Measurements from ENCODE around the gene TLCD3A. TPM values are rescaled to one million over a fixed set of nuclear protein-coding genes. Genes with fewer than 3 reads are reported as not detected.

TLCD3A gene
- total and polyA plus RNA-seq, 2 of the 4 experiments (the other 2 are of a cell fraction): 15.2 to 35.0 TPM

- Histone ChIP-seq H3K4me2 (ENCODE audit: low read depth, low read length) (no peak overlapping the region), H4K91ac (ENCODE audit: insufficient read depth, low read depth, low read length) (no peak overlapping the region), H3K56ac (ENCODE audit: extremely low read depth, insufficient read depth, low read length) (no peak overlapping the region), H3K9ac (ENCODE audit: low read depth, low read length) (no peak overlapping the region), H3K23ac (ENCODE audit: low read depth, low read length) (no peak overlapping the region), H3K79me1 (ENCODE audit: low read depth in 1 of 2, low read length in 2 of 2) (peaks cover 5 to 29% of the 10 kb centered on the region in 2 experiments; a peak in 3 of 4 replicates), H3K18ac (ENCODE audit: low read depth, low read length) (no peak overlapping the region), H4K20me1 (ENCODE audit: insufficient read depth, low read length) (peaks cover 4% of the 10 kb centered on the region; the same call in 1 of the 2 replicates), H3K14ac (replicated peaks; ENCODE audit: low read depth, low read length) (no peak overlapping the region), H2BK15ac (ENCODE audit: low read depth, low read length) (no peak overlapping the region), H2BK120ac (ENCODE audit: low read depth, low read length) (no peak overlapping the region), H3K4me3 (ENCODE audit: insufficient read depth, low read depth, low read length) (no peak overlapping the region), H3K36me3 (ENCODE audit: control insufficient read depth, insufficient read depth, low read length) (no peaks in the 10 kb centered on the region), H3K9me1 (ENCODE audit: insufficient read depth, low read length) (peaks cover 9% of the 10 kb centered on the region), H3K27ac (ENCODE audit: insufficient read depth, low read length) (no peak overlapping the region), H3K27me3 (ENCODE audit: control insufficient read depth, insufficient read depth, low read length) (no peaks in the 10 kb centered on the region), H3K4me1 (ENCODE audit: control insufficient read depth, insufficient read depth, low read length) (peaks cover 7% of the 10 kb centered on the region), H3K9me3 (ENCODE audit: control insufficient read depth, insufficient read depth, low read length) (no peaks in the 10 kb centered on the region), H2AFZ (replicated peaks; ENCODE audit: low read length, poor library complexity) (no peak overlapping the region), H4K5ac (ENCODE audit: low read depth, low read length) (no peak overlapping the region), H4K8ac (ENCODE audit: low read depth in 2 of 2, low read length in 2 of 2) (no peak overlapping the region), H3K4ac (ENCODE audit: low read depth, low read length) (no peak overlapping the region), H2AK9ac (replicated peaks; ENCODE audit: low read depth, low read length, poor library complexity) (no peak overlapping the region), H2BK5ac (ENCODE audit: low read depth, low read length, poor library complexity, severe bottlenecking) (no peak overlapping the region), H2BK20ac (ENCODE audit: low read depth, low read length) (no peak overlapping the region), H2AK5ac (ENCODE audit: low read depth, low read length) (no peak overlapping the region)
- BruUV-seq (replicated peaks): no TSS peak
- 87% methylated on average over 6 of the region's 20 CpGs; no CpG with 5 or more reads in 1 of the 2 experiments for WGBS, 2 experiments (ENCODE audit: extremely low coverage in 2 of 2, insufficient read length in 1 of 2)
- in situ Hi-C loops (cut with MboI; ENCODE audit: low sequenced_read_pairs): no loop called here
- ChIA-PET CTCF (no interaction called here), POLR2A (ENCODE audit: unreplicated experiment) (interaction anchor here (0.6 kb wide), 1 partner anchor 255 kb away, joined by 3 read pairs; no protein-coding TSS in a partner anchor)
- ATAC-seq (ENCODE audit: low read depth) (no peak), DNase-seq (no peak)
- dilution Hi-C loops (cut with HindIII; ENCODE audit: low sequenced_read_pairs, unreplicated experiment): no loop called here
- no peak for TF ChIP-seq FOS (IDR thresholded peaks at IDR 0.05; ENCODE audit: low read depth, low read length)
- intact Hi-C loops (cut with micrococcal nuclease): no loop called here
Measured at GRCh38 chr17:726271-726919, 6.0 kb upstream of the TLCD3A start.
